Measurements from ENCODE around the gene TNP2. TPM values are rescaled to one million over a fixed set of nuclear protein-coding genes. Genes with fewer than 3 reads are reported as not detected.

TNP2 gene
- total RNA-seq, 1 experiment from 2014 or later: not detected

GRCh38 chr16:11265124-11265523, 4.0 kb downstream of the TNP2 start:
- intact Hi-C loops (cut with micrococcal nuclease; ENCODE audit: unreplicated experiment) (no loop called here), in situ Hi-C loops (cut with HindIII; ENCODE audit: low pct_unique_long_range_greater_than_20kb, low sequenced_read_pairs) (no loop called here)
- no peak overlapping the region for H3K27ac ChIP-seq (ENCODE audit: low read length)
- ATAC-seq (no peak), DNase-seq (ENCODE audit: low read depth, low spot score) (no peak)
- TF ChIP-seq REST (IDR thresholded peaks at IDR 0.05; ENCODE audit: insufficient read depth in 1 of 2, low read depth in 2 of 2, low read length in 1 of 2) (no peak), TCF7L2 (IDR thresholded peaks at IDR 0.05; ENCODE audit: low read depth, low read length) (no peak), POLR2AphosphoS5 (IDR thresholded peaks at IDR 0.05; ENCODE audit: low read depth, low read length) (no peak), CTCF (IDR thresholded peaks at IDR 0.05) (no peak), SIN3A (IDR thresholded peaks at IDR 0.05; ENCODE audit: borderline replicate concordance, insufficient read depth, low read depth, low read length) (no peak)
- no peaks in the 10 kb centered on the region for H3K36me3 ChIP-seq (ENCODE audit: control insufficient read depth, insufficient read depth, low read length)
- no TSS peak for BruUV-seq (replicated peaks)
- H3K9me3 ChIP-seq (ENCODE audit: control insufficient read depth, insufficient read depth, low read depth, low read length): no peaks in the 10 kb centered on the region
- ChIA-PET POLR2A (no interaction called here), CTCF (no interaction called here)
- H3K4me1 ChIP-seq (ENCODE audit: control insufficient read depth, insufficient read depth, low read length): no peaks in the 10 kb centered on the region
- H3K4me3 ChIP-seq (ENCODE audit: low read depth in 2 of 2, low read length in 2 of 2): no peak overlapping the region
- H3K27me3 ChIP-seq (ENCODE audit: control insufficient read depth, insufficient read depth, low read length): no peaks in the 10 kb centered on the region

GRCh38 chr16:11264155-11264832, 4.8 kb downstream of the TNP2 start:
- POLR2A ChIA-PET: interaction anchor here (0.6 kb wide), 1 partner anchor 66 kb away, joined by 6 read pairs; no protein-coding TSS in a partner anchor
- no peaks in the 10 kb centered on the region for H3K36me3 ChIP-seq (ENCODE audit: control insufficient read depth, insufficient read depth, low read length)
- H3K4me3 ChIP-seq (ENCODE audit: low read depth in 2 of 2, low read length in 2 of 2): no peak overlapping the region
- in situ Hi-C loops (cut with HindIII; ENCODE audit: low pct_unique_long_range_greater_than_20kb, low sequenced_read_pairs) (no loop called here), intact Hi-C loops (cut with micrococcal nuclease; ENCODE audit: unreplicated experiment) (no loop called here)
- CTCF ChIA-PET: interaction anchor here (0.5 kb wide), 1 partner anchor 11 kb away, joined by 6 read pairs; no protein-coding TSS in a partner anchor
- H3K27me3 ChIP-seq (ENCODE audit: control insufficient read depth, insufficient read depth, low read length): no peaks in the 10 kb centered on the region
- H3K4me1 ChIP-seq (ENCODE audit: control insufficient read depth, insufficient read depth, low read length): peaks cover under 1% of the 10 kb centered on the region; the same call in 1 of the 2 replicates
- H3K9me3 ChIP-seq (ENCODE audit: control insufficient read depth, insufficient read depth, low read depth, low read length): no peaks in the 10 kb centered on the region
- H3K27ac ChIP-seq (ENCODE audit: low read length): no peak overlapping the region
- TF ChIP-seq SIN3A (IDR thresholded peaks at IDR 0.05; ENCODE audit: borderline replicate concordance, insufficient read depth, low read depth, low read length) (no peak), CTCF (IDR thresholded peaks at IDR 0.05) (no peak), POLR2AphosphoS5 (IDR thresholded peaks at IDR 0.05; ENCODE audit: low read depth, low read length) (no peak), REST (IDR thresholded peaks at IDR 0.05; ENCODE audit: insufficient read depth in 1 of 2, low read depth in 2 of 2, low read length in 1 of 2) (no peak), TCF7L2 (IDR thresholded peaks at IDR 0.05; ENCODE audit: low read depth, low read length) (no peak)
- no peak for ATAC-seq
- no TSS peak for BruUV-seq (replicated peaks)
- DNase-seq (ENCODE audit: low read depth, low spot score): no peak

Measured in Panc1 (cell line).